Activated CD8-positive, alpha-beta T cell treated with anti-CD3 and anti-CD28 coated beads for 36 hours (primary cell): ENCODE data around the gene TIMM22. TPM values are rescaled to one million over a fixed set of nuclear protein-coding genes. Genes with fewer than 3 reads are reported as not detected.
"Not testable (repeated sequence)": the region's sequence is repeated elsewhere in the genome, so short reads cannot be mapped to it uniquely, and the experiment has no call there.

Experiments
- ATAC-seq: fragments of 200-7000 bp; cut with Tn5 transposase; one replicate; pipeline ENCODE4 v1.10.0; 2021; ENCODE audit warnings: mild to moderate bottlenecking, moderate library complexity
- CTCF ChIA-PET: fragments of 350-600 bp; sonication (Branson Sonifier 250); formaldehyde crosslinking; loops from one replicate; lab custom pipeline; 2021; ENCODE audit warnings: antibody characterized with exemption; lab: Charles Lee
- POLR2A ChIA-PET: fragments of 350-600 bp; sonication (Branson Sonifier 250); formaldehyde crosslinking; loops from one replicate; lab custom pipeline; 2021; ENCODE audit warnings: antibody characterized with exemption; lab: Charles Lee
- DNase-seq: peaks from one replicate; pipeline ENCODE4 v3.0.0-alpha.2; 2020
- H3K27ac Mint-ChIP-seq: one replicate; pipeline ENCODE4 v1.8.0; 2021; ENCODE audit warnings: mild to moderate bottlenecking, mixed read lengths
- H3K27me3 Mint-ChIP-seq: one replicate; pipeline ENCODE4 v1.8.0; 2021; ENCODE audit warnings: mixed read lengths
- H3K36me3 Mint-ChIP-seq: one replicate; pipeline ENCODE4 v1.8.0; 2021; ENCODE audit warnings: low read depth, mixed read lengths
- H3K4me1 Mint-ChIP-seq: one replicate; pipeline ENCODE4 v1.8.0; 2021; ENCODE audit warnings: low read depth, mixed read lengths
- H3K4me3 Mint-ChIP-seq: one replicate; pipeline ENCODE4 v1.8.0; 2021; ENCODE audit warnings: mild to moderate bottlenecking, moderate library complexity, mixed read lengths
- H3K9me3 Mint-ChIP-seq: one replicate; pipeline ENCODE4 v1.8.0; 2021; ENCODE audit warnings: mixed read lengths
- intact Hi-C: fragments of 100-400 bp; cut with micrococcal nuclease; formaldehyde crosslinking; loops from one replicate; pipeline ENCODE4 v1.10.0; 2022
- total RNA-seq, 2 experiments: library from RNA; stranded (reverse); gene quantifications; one replicate each; pipeline ENCODE4 v1.2.3, GENCODE V29; 2021
- TF ChIP-seq, protein P1 (sequence below): fragments of 200-600 bp; IDR thresholded peaks from one replicate; pipeline ENCODE4 v1.8.0; 2022; ENCODE audit warnings: antibody characterized with exemption, mild to moderate bottlenecking

Gene TIMM22
- total RNA-seq, 2 experiments from 2014 or later, result 8.8 to 10.2 TPM

DNA sequence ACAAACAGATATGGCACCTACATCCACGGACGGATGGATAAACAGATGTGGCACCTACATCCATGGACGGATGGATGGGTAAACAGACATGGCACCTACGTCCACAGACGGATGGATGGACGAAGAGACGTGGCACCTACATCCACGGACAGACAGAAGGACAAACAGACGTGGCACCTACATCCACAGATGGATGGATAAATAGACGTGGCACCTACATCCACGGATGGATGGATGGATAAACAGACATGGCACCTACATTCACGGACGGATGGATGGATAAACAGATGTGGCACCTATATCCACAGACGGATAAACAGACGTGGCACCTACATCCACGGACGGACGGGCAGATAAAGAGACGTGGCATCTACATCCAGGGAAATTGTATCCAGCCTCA, 45.6 kb downstream of the TIMM22 start:
- no peak for ATAC-seq
- H3K4me1 Mint-ChIP-seq, result no peaks in the 10 kb centered on the region
- no peak for DNase-seq
- H3K36me3 Mint-ChIP-seq, result peaks cover 6% of the 10 kb centered on the region
- ChIA-PET CTCF (no interaction called here), POLR2A (interaction anchor here (1.1 kb wide), 1 partner anchor 61 kb away, joined by 3 read pairs; no protein-coding TSS in a partner anchor)
- no peaks in the 10 kb centered on the region for H3K9me3 Mint-ChIP-seq
- no peak overlapping the region for H3K27ac Mint-ChIP-seq
- intact Hi-C loops, result no loop called here
- H3K4me3 Mint-ChIP-seq, result no peak overlapping the region
- TF ChIP-seq, protein P1, sequence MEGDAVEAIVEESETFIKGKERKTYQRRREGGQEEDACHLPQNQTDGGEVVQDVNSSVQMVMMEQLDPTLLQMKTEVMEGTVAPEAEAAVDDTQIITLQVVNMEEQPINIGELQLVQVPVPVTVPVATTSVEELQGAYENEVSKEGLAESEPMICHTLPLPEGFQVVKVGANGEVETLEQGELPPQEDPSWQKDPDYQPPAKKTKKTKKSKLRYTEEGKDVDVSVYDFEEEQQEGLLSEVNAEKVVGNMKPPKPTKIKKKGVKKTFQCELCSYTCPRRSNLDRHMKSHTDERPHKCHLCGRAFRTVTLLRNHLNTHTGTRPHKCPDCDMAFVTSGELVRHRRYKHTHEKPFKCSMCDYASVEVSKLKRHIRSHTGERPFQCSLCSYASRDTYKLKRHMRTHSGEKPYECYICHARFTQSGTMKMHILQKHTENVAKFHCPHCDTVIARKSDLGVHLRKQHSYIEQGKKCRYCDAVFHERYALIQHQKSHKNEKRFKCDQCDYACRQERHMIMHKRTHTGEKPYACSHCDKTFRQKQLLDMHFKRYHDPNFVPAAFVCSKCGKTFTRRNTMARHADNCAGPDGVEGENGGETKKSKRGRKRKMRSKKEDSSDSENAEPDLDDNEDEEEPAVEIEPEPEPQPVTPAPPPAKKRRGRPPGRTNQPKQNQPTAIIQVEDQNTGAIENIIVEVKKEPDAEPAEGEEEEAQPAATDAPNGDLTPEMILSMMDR, result no peak
- H3K27me3 Mint-ChIP-seq, result no peaks in the 10 kb centered on the region

DNA sequence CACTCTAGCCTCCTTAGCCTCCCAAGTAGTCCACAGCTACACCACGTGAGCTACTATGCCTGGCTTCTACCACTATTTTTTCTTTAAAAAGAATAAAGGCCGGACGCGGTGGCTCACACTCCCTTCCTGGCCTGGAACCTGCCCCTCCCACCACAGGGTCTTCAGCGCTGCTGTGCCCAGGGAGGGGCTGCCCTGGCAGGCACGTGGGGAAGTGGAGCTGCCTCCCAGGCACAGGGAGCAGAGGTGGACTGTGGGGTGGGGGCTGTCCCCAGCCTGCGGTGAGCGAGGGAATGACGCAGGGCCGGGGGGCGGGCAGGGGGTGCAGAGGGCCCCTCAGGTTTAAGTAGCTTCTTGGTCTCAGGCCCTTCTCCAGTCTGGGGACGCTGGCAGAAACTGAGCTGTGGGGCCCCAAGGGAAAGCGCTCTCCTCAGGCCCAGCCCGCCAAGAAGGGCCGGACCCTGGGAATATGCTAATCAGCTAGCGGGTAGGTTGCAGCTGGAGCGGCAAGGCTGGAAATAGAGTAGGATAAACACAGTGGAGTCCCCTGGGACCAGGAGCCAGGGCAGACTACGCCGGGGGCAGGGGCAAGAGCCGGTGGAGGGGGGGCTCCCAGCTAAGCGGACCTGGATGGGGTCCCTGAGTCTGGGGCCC, 46.8 kb downstream of the TIMM22 start:
- intact Hi-C loops, result no loop called here
- CTCF ChIA-PET, result interaction anchor here (1.4 to 1.5 kb wide), 2 partner anchors 12 to 15 kb away, joined by 4 to 7 read pairs; no protein-coding TSS in a partner anchor

DNA sequence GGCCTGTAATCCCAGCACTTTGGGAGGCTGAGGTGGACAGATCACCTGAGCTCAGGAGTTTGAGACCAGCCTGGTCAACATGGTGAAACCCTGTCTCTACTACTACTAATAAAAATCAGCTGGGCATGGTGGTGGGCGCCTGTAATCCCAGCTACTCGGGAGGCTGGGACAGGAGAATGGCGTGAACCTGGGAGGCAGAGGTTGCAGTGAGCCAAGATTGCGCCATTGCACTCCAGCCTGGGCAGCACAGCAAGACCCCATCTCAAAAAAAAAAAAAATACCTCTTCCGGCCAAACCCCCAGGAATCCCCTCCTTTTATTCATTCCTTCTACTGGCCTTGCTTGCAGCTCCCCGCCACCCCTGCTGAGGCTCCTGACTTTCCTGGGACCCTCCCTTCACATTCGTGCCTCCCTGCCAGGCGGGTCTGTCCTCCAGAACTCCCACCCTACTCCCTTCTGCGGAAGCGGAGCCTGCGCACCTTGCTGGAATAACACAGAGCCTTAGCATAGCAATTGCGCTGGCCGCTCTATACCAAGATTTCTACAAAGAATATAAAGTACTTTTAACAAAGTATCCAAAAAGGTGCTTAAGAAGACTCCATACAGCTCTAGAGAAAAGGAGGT, 47.6 kb downstream of the TIMM22 start:
- DNase-seq, ATAC-seq, intact Hi-C loops, H3K9me3 Mint-ChIP-seq, H3K27me3 Mint-ChIP-seq, H3K27ac Mint-ChIP-seq, H3K36me3 Mint-ChIP-seq, H3K4me3 Mint-ChIP-seq, H3K4me1 Mint-ChIP-seq: not testable (repeated sequence)
- ChIA-PET POLR2A (interaction anchor here (0.5 kb wide), 1 partner anchor 64 kb away, joined by 3 read pairs; no protein-coding TSS in a partner anchor), CTCF (interaction anchor here (1.4 to 2.0 kb wide), 3 partner anchors 11 to 14 kb away, joined by 4 to 7 read pairs (median 5); no protein-coding TSS in a partner anchor)

More for the DNA sequence above, 46.8 kb downstream of the TIMM22 start:
- no peak overlapping the region for H3K27ac Mint-ChIP-seq
- POLR2A ChIA-PET, result interaction anchor here (0.6 to 1.1 kb wide), 2 partner anchors 60 to 525 kb away, joined by 3 read pairs; no protein-coding TSS in a partner anchor
- no peaks in the 10 kb centered on the region for H3K4me1 Mint-ChIP-seq
- H3K4me3 Mint-ChIP-seq, result no peak overlapping the region
- H3K27me3 Mint-ChIP-seq, result no peaks in the 10 kb centered on the region
- TF ChIP-seq, protein P1, result no peak
- DNase-seq (no peak), ATAC-seq (no peak)
- H3K36me3 Mint-ChIP-seq, result peaks cover 6% of the 10 kb centered on the region
- H3K9me3 Mint-ChIP-seq, result no peaks in the 10 kb centered on the region

GRCh38 chr17:1045456-1045855, 48.5 kb downstream of the TIMM22 start:
- H3K9me3 Mint-ChIP-seq, result no peaks in the 10 kb centered on the region
- no peaks in the 10 kb centered on the region for H3K27me3 Mint-ChIP-seq
- no peak overlapping the region for H3K27ac Mint-ChIP-seq
- CTCF ChIA-PET, result interaction anchor here (2.0 kb wide), 1 partner anchor 13 kb away, joined by 5 read pairs; no protein-coding TSS in a partner anchor
- TF ChIP-seq, protein P1, result no peak
- H3K4me3 Mint-ChIP-seq, result no peak overlapping the region
- ATAC-seq, result no peak
- intact Hi-C loops, result no loop called here
- DNase-seq, result no peak
- peaks cover 6% of the 10 kb centered on the region for H3K36me3 Mint-ChIP-seq
- POLR2A ChIA-PET, result no interaction called here
- no peaks in the 10 kb centered on the region for H3K4me1 Mint-ChIP-seq

- H3K27me3 Mint-ChIP-seq, result no peaks in the 10 kb centered on the region
- TF ChIP-seq, protein P1, result no peak
- no peak overlapping the region for H3K4me3 Mint-ChIP-seq
- no peak for DNase-seq
- no peak for ATAC-seq
- H3K4me1 Mint-ChIP-seq, result peaks cover 4% of the 10 kb centered on the region
- H3K36me3 Mint-ChIP-seq, result peaks cover 1% of the 10 kb centered on the region
- no peak overlapping the region for H3K27ac Mint-ChIP-seq
- H3K9me3 Mint-ChIP-seq, result no peaks in the 10 kb centered on the region
- ChIA-PET CTCF (interaction anchor here (1.4 to 1.8 kb wide), 2 partner anchors 9 to 11 kb away, joined by 4 to 5 read pairs; no protein-coding TSS in a partner anchor), POLR2A (no interaction called here)
- intact Hi-C loops, result no loop called here
Measured at GRCh38 chr17:1047177-1047878, 50.4 kb downstream of the TIMM22 start.
